A673 (cell line): ENCODE measurements around the gene HPN.

Experiments
- CTCF ChIP-seq: fragments of 300-800, 200-600 bp; sonication (generic); conservative IDR thresholded peaks from 2 replicates; pipeline ENCODE4 v1.5.1; 2017; ENCODE audit warnings: low read depth, mild to moderate bottlenecking, antibody characterized with exemption, low read length, moderate library complexity, mixed read lengths
- EZH2 ChIP-seq: fragments of 200-600 bp; sonication (generic); IDR thresholded peaks from 2 replicates; pipeline ENCODE4 v1.6.1; 2017; ENCODE audit warnings: borderline replicate concordance, low read depth, mild to moderate bottlenecking, mixed read lengths, antibody characterized with exemption, low read length; ENCODE audit not compliant: poor library complexity, severe bottlenecking

GRCh38 chr19:35109395-35110112 is 68.0 kb downstream of the HPN start:
- TF ChIP-seq CTCF (no peak), EZH2 (no peak)
